Gastrocnemius medialis (tissue), 4 donors: ENCODE results near the gene GALNT2.

Experiments used
- CTCF ChIP-seq, 5 experiments: fragments of 450-650 bp in 3 of 5; fragments of 200-600 bp in 2 of 5; sonication (generic) in 2 of 5; IDR thresholded peaks in 4 of 5; conservative IDR thresholded peaks in 1 of 5; 1 replicate in 4 of 5; 2 replicates in 1 of 5; pipeline ENCODE4 v1.5.1; 2016 to 2019; ENCODE audit warnings: antibody characterized with exemption in 5 of 5, mild to moderate bottlenecking in 3 of 5, moderate library complexity in 3 of 5
- POLR2A ChIP-seq, 2 donors: fragments of 450-650 bp; IDR thresholded peaks; one replicate each; pipeline ENCODE4 v1.6.1; 2017; ENCODE audit warnings: antibody characterized with exemption in 2 of 2, mild to moderate bottlenecking in 2 of 2, moderate library complexity in 2 of 2

GRCh38 chr1:230069796-230070195, 2.8 kb downstream of the GALNT2 start:
- TF ChIP-seq CTCF (IDR thresholded peaks at IDR 0.05 in 4 of 5, conservative IDR thresholded peaks at IDR 0.05 in 1 of 5) (no peak), POLR2A (IDR thresholded peaks at IDR 0.05) (peak in 1 of 2 donors; percentile 54)
